Caco-2 (cell line): ENCODE data around the gene KLHL11. TPM values are rescaled to one million over a fixed set of nuclear protein-coding genes. Genes with fewer than 3 reads are reported as not detected.

Experiments used
- BruUV-seq: library from RNA; stranded (reverse); fragments of 400-500 nt; replicated peaks from 2 replicates; lab custom pipeline; 2021; lab: Mats Ljungman, UMichigan
- CTCF ChIA-PET: fragments of 300-600 bp; sonication (Branson Sonifier 250); formaldehyde crosslinking; loops from one replicate; lab custom pipeline; 2022; ENCODE audit warnings: antibody characterized with exemption; lab: Charles Lee
- POLR2A ChIA-PET: fragments of 300-600 bp; sonication (Branson Sonifier 250); formaldehyde crosslinking; loops from one replicate; lab custom pipeline; 2022; ENCODE audit warnings: antibody characterized with exemption; lab: Charles Lee
- DNase-seq, 2 experiments: peaks; one replicate each; pipeline versions ENCODE4 v3.0.0 to v3.0.0-alpha.2; 2020 to 2022
- H3K27me3 ChIP-seq: replicated peaks from 2 replicates; pipeline ENCODE4 v1.6.0; 2011; ENCODE audit warnings: low read length; ENCODE audit not compliant: control insufficient read depth, insufficient read depth
- H3K36me3 ChIP-seq: 2 replicates; pipeline ENCODE4 v1.5.1; 2011; ENCODE audit warnings: low read length; ENCODE audit not compliant: control insufficient read depth, insufficient read depth
- H3K4me1 ChIP-seq: fragments of 250-450 bp; sonication (Bioruptor Pico); 2 replicates; pipeline ENCODE4 v1.5.1; 2020; ENCODE audit warnings: mild to moderate bottlenecking
- H3K4me3 ChIP-seq: 2 replicates; pipeline ENCODE4 v1.5.1; 2011; ENCODE audit warnings: low read depth, mild to moderate bottlenecking, control low read depth, low read length
- H3K9me3 ChIP-seq: fragments of 250-450 bp; sonication (Bioruptor Pico); 2 replicates; pipeline ENCODE4 v1.5.1; 2020; ENCODE audit warnings: mild to moderate bottlenecking, moderate library complexity
- H3K27ac Mint-ChIP-seq: one replicate; pipeline ENCODE4 v1.8.0; 2022; ENCODE audit warnings: mixed read lengths; ENCODE audit not compliant: unreplicated experiment
- H3K27me3 Mint-ChIP-seq: one replicate; pipeline ENCODE4 v1.8.0; 2022; ENCODE audit warnings: mixed read lengths; ENCODE audit not compliant: insufficient read depth, unreplicated experiment
- H3K36me3 Mint-ChIP-seq: one replicate; pipeline ENCODE4 v1.8.0; 2022; ENCODE audit warnings: mild to moderate bottlenecking, mixed read lengths; ENCODE audit not compliant: insufficient read depth, unreplicated experiment
- H3K4me1 Mint-ChIP-seq: one replicate; pipeline ENCODE4 v1.8.0; 2022; ENCODE audit warnings: low read depth, mixed read lengths; ENCODE audit not compliant: unreplicated experiment
- H3K4me3 Mint-ChIP-seq: one replicate; pipeline ENCODE4 v1.8.0; 2022; ENCODE audit warnings: mild to moderate bottlenecking, moderate library complexity, mixed read lengths; ENCODE audit not compliant: unreplicated experiment
- H3K9me3 Mint-ChIP-seq: one replicate; pipeline ENCODE4 v1.8.0; 2022; ENCODE audit warnings: mixed read lengths; ENCODE audit not compliant: unreplicated experiment
- CTCF ChIP-seq, 2 experiments: fragments of 200-600 bp in 1 of 2; IDR thresholded peaks; 1 replicate in 1 of 2; 2 replicates in 1 of 2; pipeline versions ENCODE4 v1.5.1 to v1.8.0; 2011 to 2022; ENCODE audit warnings: antibody characterized with exemption in 1 of 2, control low read depth in 1 of 2, inconsistent platforms in 1 of 2, low read depth in 1 of 2, low read length in 1 of 2, mild to moderate bottlenecking in 1 of 2, moderate library complexity in 1 of 2; ENCODE audit not compliant: insufficient read depth in 1 of 2, severe bottlenecking in 1 of 2, unreplicated experiment in 1 of 2
- intact Hi-C: fragments of 100-400 bp; cut with micrococcal nuclease; formaldehyde crosslinking; loops from one replicate; pipeline ENCODE4 v1.10.0; 2022; ENCODE audit not compliant: unreplicated experiment
- total RNA-seq: library from RNA; stranded (reverse); gene quantifications from 2 replicates; pipeline ENCODE4 v1.2.3, GENCODE V29; 2022

Gene KLHL11
- total RNA-seq, 1 experiment from 2014 or later, result 22.2 TPM

GRCh38 chr17:41913798-41914197 lies 48.6 kb upstream of the KLHL11 start:
- intact Hi-C loops, result loop anchor here (2.0 kb wide), 1 partner anchor 19 kb away; no protein-coding TSS in a partner anchor
- H3K36me3 ChIP-seq, result peaks cover 12% of the 10 kb centered on the region
- no peaks in the 10 kb centered on the region for H3K9me3 Mint-ChIP-seq
- no TSS peak for BruUV-seq
- peaks cover 44% of the 10 kb centered on the region for H3K4me1 ChIP-seq
- H3K9me3 ChIP-seq, result no peaks in the 10 kb centered on the region
- DNase-seq, result no peak
- no peaks in the 10 kb centered on the region for H3K27me3 Mint-ChIP-seq
- no peak for TF ChIP-seq CTCF (IDR thresholded peaks at IDR 0.05; ENCODE audit: insufficient read depth in 1 of 2, low read depth in 1 of 2, low read length in 1 of 2, severe bottlenecking in 1 of 2, unreplicated experiment in 1 of 2)
- ChIA-PET CTCF (interaction anchor here (0.5 to 1.3 kb wide), 5 partner anchors 17 to 277 kb away, joined by 4 to 8 read pairs (median 5); partner anchors contain the start of gene ODAD4), POLR2A (interaction anchor here (1.9 kb wide), 1 partner anchor 16 kb away, joined by 12 read pairs; the partner anchor contains the start of gene ODAD4)
- H3K27me3 ChIP-seq, result no peaks in the 10 kb centered on the region
- H3K4me3 Mint-ChIP-seq, result peak overlapping the region; percentile 94
- H3K36me3 Mint-ChIP-seq, result peaks cover 89% of the 10 kb centered on the region
- peaks cover 42% of the 10 kb centered on the region for H3K4me1 Mint-ChIP-seq
- no peak overlapping the region for H3K4me3 ChIP-seq
- H3K27ac Mint-ChIP-seq, result peak overlapping the region; percentile 63

GRCh38 chr17:41912925-41913324 lies 47.7 kb upstream of the KLHL11 start:
- no TSS peak for BruUV-seq
- peaks cover 52% of the 10 kb centered on the region for H3K4me1 ChIP-seq

GRCh38 chr17:41910701-41911391 lies 45.6 kb upstream of the KLHL11 start:
- H3K4me3 Mint-ChIP-seq, result no peak overlapping the region
- Histone ChIP-seq H3K4me3 (no peak overlapping the region), H3K9me3 (no peaks in the 10 kb centered on the region), H3K36me3 (peaks cover 17% of the 10 kb centered on the region), H3K27me3 (no peaks in the 10 kb centered on the region), H3K4me1 (peaks cover 47% of the 10 kb centered on the region)
- H3K4me1 Mint-ChIP-seq, result peaks cover 45% of the 10 kb centered on the region
- BruUV-seq, result no TSS peak
- peaks cover 92% of the 10 kb centered on the region for H3K36me3 Mint-ChIP-seq
- H3K27me3 Mint-ChIP-seq, result no peaks in the 10 kb centered on the region
- no peak overlapping the region for H3K27ac Mint-ChIP-seq
- intact Hi-C loops, result no loop called here
- no peaks in the 10 kb centered on the region for H3K9me3 Mint-ChIP-seq
- TF ChIP-seq CTCF (IDR thresholded peaks at IDR 0.05; ENCODE audit: insufficient read depth in 1 of 2, low read depth in 1 of 2, low read length in 1 of 2, severe bottlenecking in 1 of 2, unreplicated experiment in 1 of 2), result no peak
- CTCF ChIA-PET, result no interaction called here
- POLR2A ChIA-PET, result no interaction called here
- no peak for DNase-seq

More at GRCh38 chr17:41912925-41913324, 47.7 kb upstream of the KLHL11 start:
- no peak for TF ChIP-seq CTCF (IDR thresholded peaks at IDR 0.05; ENCODE audit: insufficient read depth in 1 of 2, low read depth in 1 of 2, low read length in 1 of 2, severe bottlenecking in 1 of 2, unreplicated experiment in 1 of 2)
- H3K9me3 Mint-ChIP-seq, result no peaks in the 10 kb centered on the region
- no peak overlapping the region for H3K4me3 ChIP-seq
- no peak for DNase-seq
- peaks cover 47% of the 10 kb centered on the region for H3K4me1 Mint-ChIP-seq
- H3K36me3 ChIP-seq, result peaks cover 13% of the 10 kb centered on the region
- no peak overlapping the region for H3K4me3 Mint-ChIP-seq
- no peak overlapping the region for H3K27ac Mint-ChIP-seq
- no peaks in the 10 kb centered on the region for H3K27me3 Mint-ChIP-seq
- H3K27me3 ChIP-seq, result no peaks in the 10 kb centered on the region
- CTCF ChIA-PET, result interaction anchor here (1.2 kb wide), 1 partner anchor 47 kb away, joined by 5 read pairs; no protein-coding TSS in a partner anchor
- H3K9me3 ChIP-seq, result no peaks in the 10 kb centered on the region
- peaks cover 89% of the 10 kb centered on the region for H3K36me3 Mint-ChIP-seq
- POLR2A ChIA-PET, result no interaction called here
- intact Hi-C loops, result no loop called here
